Hepatocyte (in vitro differentiated cells): ENCODE results near the gene PPIL3. TPM values are rescaled to one million over a fixed set of nuclear protein-coding genes. Genes with fewer than 3 reads are reported as not detected.

Experiments
- DNase-seq: peaks from one replicate; pipeline ENCODE4 v3.0.0-alpha.2; 2016; ENCODE audit warnings: low spot score
- H2AFZ ChIP-seq: fragments of 200-600 bp; sonication (generic); 2 replicates; pipeline ENCODE4 v1.6.0; 2016; ENCODE audit warnings: antibody characterized with exemption, mild to moderate bottlenecking
- H3K27ac ChIP-seq: fragments of 200-600 bp; sonication (generic); 2 replicates; pipeline ENCODE4 v1.5.1; 2016; ENCODE audit warnings: mild to moderate bottlenecking
- H3K27me3 ChIP-seq: fragments of 200-600 bp; sonication (generic); 2 replicates; pipeline ENCODE4 v1.6.1; 2016
- H3K36me3 ChIP-seq: fragments of 200-600 bp; sonication (generic); replicated peaks from 2 replicates; pipeline ENCODE4 v1.5.1; 2016; ENCODE audit warnings: low read depth; ENCODE audit not compliant: insufficient read depth
- H3K4me1 ChIP-seq: fragments of 200-600 bp; sonication (generic); 2 replicates; pipeline ENCODE4 v1.5.1; 2016; ENCODE audit warnings: mild to moderate bottlenecking, moderate library complexity; ENCODE audit not compliant: insufficient read depth
- H3K4me2 ChIP-seq: fragments of 200-600 bp; sonication (generic); 2 replicates; pipeline ENCODE4 v1.6.0; 2016
- H3K4me3 ChIP-seq: fragments of 200-600 bp; sonication (generic); 2 replicates; pipeline ENCODE4 v1.5.1; 2016; ENCODE audit warnings: mild to moderate bottlenecking
- H3K79me2 ChIP-seq: fragments of 200-600 bp; sonication (generic); 2 replicates; pipeline ENCODE4 v1.6.0; 2017; ENCODE audit warnings: mild to moderate bottlenecking
- H3K9me2 ChIP-seq: fragments of 200-600 bp; sonication (generic); replicated peaks from 2 replicates; pipeline ENCODE4 v1.6.0; 2017; ENCODE audit warnings: mild to moderate bottlenecking; ENCODE audit not compliant: insufficient read depth
- H3K9me3 ChIP-seq: fragments of 200-600 bp; sonication (generic); 2 replicates; pipeline ENCODE4 v1.5.1; 2016; ENCODE audit warnings: low read depth, mild to moderate bottlenecking
- H4K20me1 ChIP-seq: fragments of 200-600 bp; sonication (generic); 2 replicates; pipeline ENCODE4 v1.6.0; 2016; ENCODE audit warnings: mild to moderate bottlenecking; ENCODE audit not compliant: insufficient read depth, poor library complexity, severe bottlenecking
- EZH2 ChIP-seq: fragments of 200-600 bp; sonication (generic); IDR thresholded peaks from 2 replicates; pipeline ENCODE4 v1.6.1; 2016; ENCODE audit warnings: antibody characterized with exemption, mild to moderate bottlenecking, borderline replicate concordance
- EZH2phosphoT487 ChIP-seq: fragments of 200-600 bp; sonication (generic); IDR thresholded peaks from one replicate; pipeline ENCODE4 v1.6.1; 2018; ENCODE audit warnings: antibody characterized with exemption, mild to moderate bottlenecking, low read depth, moderate library complexity; ENCODE audit not compliant: unreplicated experiment, severe bottlenecking
- WGBS: methylation state at CpG from one replicate; pipeline ENCODE4 v1.1.6; 2016; ENCODE audit warnings: low lambda C conversion rate; ENCODE audit errors: missing lambda C conversion rate; 5-methylcytosine and 5-hydroxymethylcytosine counted together
- polyA plus RNA-seq: library from polyadenylated mRNA; unstranded; fragments of >200 nt; fragmentation: Nextera tagmentation; extraction: Ambion mirVana; gene quantifications from 2 replicates; pipeline ENCODE4 v1.2.1, GENCODE V29; 2016
- total RNA-seq: library from RNA; depleted of rRNA; stranded (reverse); fragments of >200 nt; gene quantifications from 2 replicates; pipeline ENCODE4 v1.2.3, GENCODE V29; 2014
- TF ChIP-seq, protein P1 (sequence below): fragments of 200-600 bp; sonication (generic); IDR thresholded peaks from 2 replicates; pipeline ENCODE4 v1.5.1; 2016; ENCODE audit warnings: antibody characterized with exemption, mild to moderate bottlenecking; ENCODE audit not compliant: poor library complexity

Gene PPIL3
- total and polyA plus RNA-seq, 2 experiments from 2014 or later, result 23.0 to 59.0 TPM

GRCh38 chr2:200850512-200851256 is 38.2 kb downstream of the PPIL3 start:
- TF ChIP-seq, protein P1, sequence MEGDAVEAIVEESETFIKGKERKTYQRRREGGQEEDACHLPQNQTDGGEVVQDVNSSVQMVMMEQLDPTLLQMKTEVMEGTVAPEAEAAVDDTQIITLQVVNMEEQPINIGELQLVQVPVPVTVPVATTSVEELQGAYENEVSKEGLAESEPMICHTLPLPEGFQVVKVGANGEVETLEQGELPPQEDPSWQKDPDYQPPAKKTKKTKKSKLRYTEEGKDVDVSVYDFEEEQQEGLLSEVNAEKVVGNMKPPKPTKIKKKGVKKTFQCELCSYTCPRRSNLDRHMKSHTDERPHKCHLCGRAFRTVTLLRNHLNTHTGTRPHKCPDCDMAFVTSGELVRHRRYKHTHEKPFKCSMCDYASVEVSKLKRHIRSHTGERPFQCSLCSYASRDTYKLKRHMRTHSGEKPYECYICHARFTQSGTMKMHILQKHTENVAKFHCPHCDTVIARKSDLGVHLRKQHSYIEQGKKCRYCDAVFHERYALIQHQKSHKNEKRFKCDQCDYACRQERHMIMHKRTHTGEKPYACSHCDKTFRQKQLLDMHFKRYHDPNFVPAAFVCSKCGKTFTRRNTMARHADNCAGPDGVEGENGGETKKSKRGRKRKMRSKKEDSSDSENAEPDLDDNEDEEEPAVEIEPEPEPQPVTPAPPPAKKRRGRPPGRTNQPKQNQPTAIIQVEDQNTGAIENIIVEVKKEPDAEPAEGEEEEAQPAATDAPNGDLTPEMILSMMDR, result no peak
- TF ChIP-seq EZH2phosphoT487, result no peak
- no peak for TF ChIP-seq EZH2
- no peak for DNase-seq
- Histone ChIP-seq H3K36me3 (peaks cover 4% of the 10 kb centered on the region), H3K4me1 (no peaks in the 10 kb centered on the region), H3K4me3 (no peak overlapping the region), H3K79me2 (peaks cover 13% of the 10 kb centered on the region), H2AFZ (no peak overlapping the region), H3K9me2 (no peaks in the 10 kb centered on the region), H3K9me3 (no peaks in the 10 kb centered on the region), H3K27me3 (no peaks in the 10 kb centered on the region), H3K27ac (no peak overlapping the region), H3K4me2 (no peak overlapping the region), H4K20me1 (peaks cover 39% of the 10 kb centered on the region)
- WGBS, result 89% methylated on average over 14 of the region's 14 CpGs

DNA sequence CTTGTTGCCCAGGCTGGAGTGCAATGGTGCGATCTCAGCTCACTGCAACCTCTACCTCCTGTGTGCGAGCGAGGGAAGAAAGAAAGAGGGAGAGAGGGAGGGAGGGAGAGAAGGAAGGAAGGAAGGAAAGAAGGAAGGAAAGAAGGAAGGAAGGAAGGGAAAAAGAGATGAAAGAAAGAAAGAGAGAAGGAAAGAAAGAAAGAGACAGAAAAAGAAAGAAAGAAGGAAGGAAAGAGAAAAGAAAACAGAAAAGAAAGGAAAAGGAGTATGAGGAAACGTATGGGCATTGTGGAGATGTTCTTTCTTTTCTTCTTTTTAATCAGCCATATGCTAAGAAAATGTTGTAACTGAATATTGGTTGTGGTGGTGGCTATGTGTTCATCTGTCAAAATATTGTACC is 40.9 kb downstream of the PPIL3 start:
- Histone ChIP-seq H3K4me1 (no peaks in the 10 kb centered on the region), H3K79me2 (no peaks in the 10 kb centered on the region), H3K9me3 (no peaks in the 10 kb centered on the region), H3K27ac (no peak overlapping the region), H2AFZ (no peak overlapping the region), H3K4me3 (no peak overlapping the region), H3K36me3 (no peaks in the 10 kb centered on the region), H3K4me2 (no peak overlapping the region), H3K27me3 (no peaks in the 10 kb centered on the region), H4K20me1 (peaks cover 16% of the 10 kb centered on the region), H3K9me2 (no peaks in the 10 kb centered on the region)
- TF ChIP-seq EZH2phosphoT487 (no peak), EZH2 (no peak)
- TF ChIP-seq, protein P1, result no peak
- WGBS, result 92% methylated on average over 4 of the region's 4 CpGs
- no peak for DNase-seq

GRCh38 chr2:200847269-200847668 is 41.6 kb downstream of the PPIL3 start:
- Histone ChIP-seq H3K4me1 (no peaks in the 10 kb centered on the region), H3K9me3 (no peaks in the 10 kb centered on the region), H3K27me3 (no peaks in the 10 kb centered on the region), H3K27ac (no peak overlapping the region), H3K4me3 (no peak overlapping the region), H4K20me1 (peaks cover 10% of the 10 kb centered on the region), H3K4me2 (no peak overlapping the region), H3K36me3 (no peaks in the 10 kb centered on the region), H3K79me2 (no peaks in the 10 kb centered on the region), H3K9me2 (no peaks in the 10 kb centered on the region), H2AFZ (no peak overlapping the region)
- no peak for DNase-seq
- TF ChIP-seq EZH2 (no peak), EZH2phosphoT487 (no peak)
- TF ChIP-seq, protein P1, result no peak
